Neural cell (in vitro differentiated cells): ENCODE measurements around the gene MUS81.

ENCODE experiments used
- EP300 ChIP-seq: fragments of 450-650 bp; conservative IDR thresholded peaks from 2 replicates; pipeline ENCODE4 v1.6.1; 2014; ENCODE audit warnings: antibody characterized with exemption, mild to moderate bottlenecking, moderate library complexity; ENCODE audit not compliant: poor library complexity, severe bottlenecking
- EZH2 ChIP-seq: fragments of 200-600, 300-800 bp; shearing (Covaris generic), sonication (generic); IDR thresholded peaks from 2 replicates; pipeline ENCODE4 v1.6.1; 2014; ENCODE audit warnings: antibody characterized with exemption, low read length, borderline replicate concordance, mild to moderate bottlenecking; ENCODE audit not compliant: insufficient read depth, poor library complexity, severe bottlenecking
- POLR2AphosphoS5 ChIP-seq: IDR thresholded peaks from 2 replicates; pipeline ENCODE4 v1.6.1; 2012
- RAD21 ChIP-seq: fragments of 450-650 bp; conservative IDR thresholded peaks from 2 replicates; pipeline ENCODE4 v1.6.1; 2014; ENCODE audit warnings: antibody characterized with exemption, mild to moderate bottlenecking, moderate library complexity
- TF ChIP-seq, protein P1 (sequence below): fragments of 450-650 bp; IDR thresholded peaks from 2 replicates; pipeline ENCODE4 v1.5.1; 2014; ENCODE audit warnings: antibody characterized with exemption, mild to moderate bottlenecking, moderate library complexity; ENCODE audit not compliant: poor library complexity, severe bottlenecking

DNA sequence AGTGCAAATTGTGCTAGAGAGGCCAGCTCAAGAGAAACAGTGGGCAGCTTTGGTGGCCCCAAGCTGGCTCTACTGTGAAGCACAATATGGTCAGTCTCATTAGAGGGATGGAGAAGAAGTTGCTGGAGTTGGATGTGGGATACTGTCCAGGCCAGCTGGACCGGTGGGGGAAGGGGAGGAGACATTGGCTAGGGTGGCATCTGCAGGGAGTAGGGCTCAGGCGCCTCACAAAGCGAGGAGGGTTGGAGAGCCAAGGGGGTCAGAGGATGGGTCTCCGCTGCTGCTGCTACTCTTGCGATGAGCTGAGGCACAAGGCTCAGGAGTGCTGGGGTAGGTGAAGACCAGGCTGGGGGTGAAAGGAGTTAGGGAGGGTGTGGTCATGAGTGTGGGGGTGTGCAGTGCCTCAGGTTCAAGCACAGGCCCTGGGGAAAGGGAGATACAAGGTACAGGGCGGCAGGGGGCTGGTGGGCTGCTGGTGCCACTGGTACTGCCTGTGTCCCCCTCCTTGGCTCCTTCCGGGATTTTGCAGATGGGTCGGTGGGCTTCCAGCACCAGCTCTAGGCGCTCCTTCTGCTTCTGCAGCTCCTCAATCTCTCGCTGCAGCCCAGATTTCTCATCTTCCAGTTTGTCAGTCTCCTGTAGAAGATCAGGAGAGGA, 32.6 kb downstream of the MUS81 start:
- TF ChIP-seq, protein P1, sequence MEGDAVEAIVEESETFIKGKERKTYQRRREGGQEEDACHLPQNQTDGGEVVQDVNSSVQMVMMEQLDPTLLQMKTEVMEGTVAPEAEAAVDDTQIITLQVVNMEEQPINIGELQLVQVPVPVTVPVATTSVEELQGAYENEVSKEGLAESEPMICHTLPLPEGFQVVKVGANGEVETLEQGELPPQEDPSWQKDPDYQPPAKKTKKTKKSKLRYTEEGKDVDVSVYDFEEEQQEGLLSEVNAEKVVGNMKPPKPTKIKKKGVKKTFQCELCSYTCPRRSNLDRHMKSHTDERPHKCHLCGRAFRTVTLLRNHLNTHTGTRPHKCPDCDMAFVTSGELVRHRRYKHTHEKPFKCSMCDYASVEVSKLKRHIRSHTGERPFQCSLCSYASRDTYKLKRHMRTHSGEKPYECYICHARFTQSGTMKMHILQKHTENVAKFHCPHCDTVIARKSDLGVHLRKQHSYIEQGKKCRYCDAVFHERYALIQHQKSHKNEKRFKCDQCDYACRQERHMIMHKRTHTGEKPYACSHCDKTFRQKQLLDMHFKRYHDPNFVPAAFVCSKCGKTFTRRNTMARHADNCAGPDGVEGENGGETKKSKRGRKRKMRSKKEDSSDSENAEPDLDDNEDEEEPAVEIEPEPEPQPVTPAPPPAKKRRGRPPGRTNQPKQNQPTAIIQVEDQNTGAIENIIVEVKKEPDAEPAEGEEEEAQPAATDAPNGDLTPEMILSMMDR: no peak
- TF ChIP-seq EZH2 (no peak), EP300 (no peak), POLR2AphosphoS5 (no peak), RAD21 (no peak)
